K562 (cell line): ENCODE measurements around the gene ADAMTS2. TPM values are rescaled to one million over a fixed set of nuclear protein-coding genes. Genes with fewer than 3 reads are reported as not detected.

Experiments
- ATAC-seq: fragments of 200-7000 bp; cut with Tn5 transposase; 3 replicates; pipeline ENCODE4 v1.9.1; 2020; ENCODE audit warnings: moderate library complexity
- BruUV-seq: library from RNA; stranded (reverse); fragments of 400-500 nt; replicated peaks from 2 replicates; lab custom pipeline; 2021; lab: Mats Ljungman, UMichigan
- CTCF ChIA-PET: fragments of 300-600 bp; formaldehyde crosslinking; extraction: SDS; loops from one replicate; lab custom pipeline; 2021; ENCODE audit warnings: low intra/inter-chr PET ratio; lab: Yijun Ruan, JAX
- POLR2A ChIA-PET: fragments of 300-600, 350-650 bp; sonication (Branson Sonifier 250); formaldehyde crosslinking; extraction: SDS; loops from one replicate; lab custom pipeline; 2021; ENCODE audit warnings: antibody characterized with exemption, inconsistent platforms; lab: Yijun Ruan, JAX
- DNase-seq, 4 experiments: peaks; one replicate each; pipeline versions ENCODE4 v3.0.0 to v3.0.0-alpha.2; 2011 to 2018; ENCODE audit warnings: low spot score in 3 of 4, mixed read lengths in 3 of 4; ENCODE audit errors: extremely low read depth in 1 of 4
- FAIRE-seq: peaks from 2 replicates; lab custom pipeline; 2011; peaks lifted over from hg19 to GRCh38; lab: Jason Lieb, UNC
- H2AFZ ChIP-seq: 2 replicates; pipeline ENCODE4 v1.6.0; 2011; ENCODE audit warnings: low read depth, low read length, control low read depth, inconsistent platforms
- H3K27ac ChIP-seq: fragments of 200-600 bp; 3 replicates; pipeline ENCODE4 v1.8.0; 2011; ENCODE audit warnings: low read depth, mild to moderate bottlenecking, control low read depth, inconsistent platforms, low read length, moderate library complexity, mixed read lengths; ENCODE audit errors: extremely low read depth
- H3K27me3 ChIP-seq, 2 experiments: fragments of 300-600 bp in 1 of 2; 2 replicates in 1 of 2; 3 replicates in 1 of 2; pipeline versions ENCODE4 v1.6.0 to v1.8.0; 2011; ENCODE audit warnings: inconsistent platforms in 2 of 2, low read length in 2 of 2, mild to moderate bottlenecking in 1 of 2, mixed read lengths in 1 of 2, moderate library complexity in 1 of 2; ENCODE audit not compliant: control insufficient read depth in 2 of 2, insufficient read depth in 2 of 2
- H3K36me3 ChIP-seq: fragments of 300-600 bp; 3 replicates; pipeline ENCODE4 v1.8.0; 2011; ENCODE audit warnings: mild to moderate bottlenecking, low read length, inconsistent platforms; ENCODE audit not compliant: control insufficient read depth, insufficient read depth
- H3K4me1 ChIP-seq, 2 experiments: fragments of 200-600 bp in 1 of 2; replicated peaks in 1 of 2; 2 replicates in 1 of 2; 3 replicates in 1 of 2; pipeline versions ENCODE4 v1.5.1 to v1.8.0; 2011; ENCODE audit warnings: inconsistent platforms in 2 of 2, low read length in 2 of 2, mild to moderate bottlenecking in 1 of 2, mixed read lengths in 1 of 2, moderate library complexity in 1 of 2; ENCODE audit not compliant: control insufficient read depth in 2 of 2, insufficient read depth in 2 of 2
- H3K4me2 ChIP-seq: 2 replicates; pipeline ENCODE4 v1.6.1; 2011; ENCODE audit warnings: low read length, control low read depth, inconsistent platforms, mixed read lengths; ENCODE audit not compliant: insufficient read depth
- H3K4me3 ChIP-seq: fragments of 200-600 bp; sonication (generic), shearing (Covaris generic); 2 replicates; pipeline ENCODE4 v1.5.1; 2016; ENCODE audit warnings: control low read depth, inconsistent platforms
- H3K79me2 ChIP-seq: fragments of 200-600 bp; 3 replicates; pipeline ENCODE4 v1.8.0; 2011; ENCODE audit warnings: low read length, inconsistent platforms; ENCODE audit not compliant: control insufficient read depth, insufficient read depth
- H3K9ac ChIP-seq, 2 experiments: 2 replicates each; pipeline versions ENCODE4 v1.6.0 to v1.6.1; 2011; ENCODE audit warnings: low read depth in 2 of 2, low read length in 2 of 2, control low read depth in 1 of 2, inconsistent platforms in 1 of 2, mild to moderate bottlenecking in 1 of 2, mixed read lengths in 1 of 2; ENCODE audit not compliant: insufficient read depth in 1 of 2
- H3K9me1 ChIP-seq: one replicate; pipeline ENCODE4 v1.6.0; 2011; ENCODE audit warnings: inconsistent platforms, mild to moderate bottlenecking, low read length, moderate library complexity; ENCODE audit not compliant: control insufficient read depth, insufficient read depth
- H3K9me3 ChIP-seq: replicated peaks from 2 replicates; pipeline ENCODE4 v1.5.1; 2011; ENCODE audit warnings: low read depth, low read length, inconsistent platforms; ENCODE audit not compliant: control insufficient read depth, insufficient read depth
- H4K20me1 ChIP-seq: replicated peaks from 2 replicates; pipeline ENCODE4 v1.6.1; 2011; ENCODE audit warnings: low read length, inconsistent platforms, mixed read lengths; ENCODE audit not compliant: control insufficient read depth, insufficient read depth
- BMI1 ChIP-seq: fragments of 150-350 bp; IDR thresholded peaks from 2 replicates; pipeline ENCODE4 v1.6.1; 2014; ENCODE audit warnings: low read length
- CHD2 ChIP-seq: IDR thresholded peaks from 2 replicates; pipeline ENCODE4 v1.6.1; 2011; ENCODE audit warnings: low read depth, low read length
- EP300 ChIP-seq: IDR thresholded peaks from 2 replicates; pipeline ENCODE4 v1.6.1; 2012; ENCODE audit warnings: low read length, improper control_type of control experiment
- FOSL1 ChIP-seq: fragments of 200-800 bp; sonication (Bioruptor generic); conservative IDR thresholded peaks from 2 replicates; pipeline ENCODE4 v1.6.1; 2016; ENCODE audit warnings: missing genetic modification characterization, missing compliant biosample characterization
- MECOM ChIP-seq: fragments of 250-450 bp; sonication (Bioruptor Pico); IDR thresholded peaks from 2 replicates; pipeline ENCODE4 v1.8.0; 2022; ENCODE audit warnings: inconsistent platforms
- POLR2AphosphoS5 ChIP-seq: IDR thresholded peaks from 2 replicates; pipeline ENCODE4 v1.6.1; 2011; ENCODE audit warnings: mild to moderate bottlenecking, low read depth, low read length, moderate library complexity; ENCODE audit not compliant: control insufficient read depth, insufficient read depth
- POLR2B ChIP-seq: fragments of 450-650 bp; IDR thresholded peaks from 2 replicates; pipeline ENCODE4 v1.6.1; 2018; ENCODE audit warnings: low read depth; ENCODE audit not compliant: partially characterized antibody
- POLR3A ChIP-seq: IDR thresholded peaks from 2 replicates; pipeline ENCODE4 v1.6.1; 2011; ENCODE audit warnings: borderline replicate concordance, mild to moderate bottlenecking, moderate library complexity; ENCODE audit not compliant: insufficient read length, insufficient read depth; ENCODE audit errors: extremely low read depth
- SAFB2 ChIP-seq: fragments of 200-400 bp; formaldehyde crosslinking; IDR thresholded peaks from 2 replicates; pipeline ENCODE4 v1.6.1; 2018; ENCODE audit warnings: borderline replicate concordance, low read length, low read depth, moderate library complexity; ENCODE audit not compliant: severe bottlenecking
- SLC30A9 ChIP-seq: fragments of 250-450 bp; sonication (Bioruptor Pico); IDR thresholded peaks from 2 replicates; pipeline ENCODE4 v1.8.0; 2022; ENCODE audit warnings: mild to moderate bottlenecking, moderate library complexity
- TAF15 ChIP-seq: fragments of 200-400 bp; formaldehyde crosslinking; IDR thresholded peaks from 2 replicates; pipeline ENCODE4 v1.6.1; 2017; ENCODE audit warnings: mild to moderate bottlenecking, low read depth, low read length, moderate library complexity
- TAL1 ChIP-seq: fragments of 450-650 bp; IDR thresholded peaks from 2 replicates; pipeline ENCODE4 v1.6.1; 2016; ENCODE audit warnings: mild to moderate bottlenecking
- TCFL5 ChIP-seq: fragments of 250-450 bp; sonication (Bioruptor Pico); conservative IDR thresholded peaks from 2 replicates; pipeline ENCODE4 v1.6.1; 2021; ENCODE audit warnings: mild to moderate bottlenecking, moderate library complexity, matching md5 sums
- TEAD2 ChIP-seq: fragments of 450-650 bp; IDR thresholded peaks from 2 replicates; pipeline ENCODE4 v1.6.1; 2016; ENCODE audit warnings: missing genetic modification characterization, control low read depth, missing compliant biosample characterization
- XRCC3 ChIP-seq: fragments of 450-650 bp; IDR thresholded peaks from 2 replicates; pipeline ENCODE4 v1.6.1; 2017; ENCODE audit warnings: mild to moderate bottlenecking, moderate library complexity
- ZNF77 ChIP-seq: fragments of 250-450 bp; sonication (Bioruptor Pico); IDR thresholded peaks from 2 replicates; pipeline ENCODE4 v1.5.0; 2020
- WGBS: fragments of 100-300 bp; shearing (Covaris generic); methylation state at CpG from one replicate; pipeline ENCODE4 v1.1.6; 2016; ENCODE audit warnings: low coverage, mixed read lengths; ENCODE audit not compliant: insufficient coverage; ENCODE audit errors: missing lambda C conversion rate; 5-methylcytosine and 5-hydroxymethylcytosine counted together
- in situ Hi-C: fragments of 300-500 bp; cut with MboI; formaldehyde crosslinking; loops from 4 replicates; pipeline ENCODE4 v1.15.0; 2018; ENCODE audit warnings: inconsistent platforms, mixed read lengths
- intact Hi-C: fragments of 100-400 bp; cut with micrococcal nuclease; formaldehyde crosslinking; loops from 2 replicates; pipeline ENCODE4 v1.14.2; 2022
- polyA plus RNA-seq, 8 experiments: library from polyadenylated mRNA; depleted of rRNA in 4 of 8; stranded (reverse) in 5 of 8; unstranded in 3 of 8; fragments of >200 nt; fragmentation: Nextera tagmentation in 2 of 8; fragmentation: Illumina TruSeq in 1 of 8; extraction: Ambion mirVana in 2 of 8; extraction: Trizol in 1 of 8; gene quantifications; 2 replicates each; pipeline versions ENCODE4 v1.2.1 to v1.2.3, GENCODE V29; 2011 to 2014; ENCODE audit warnings: inconsistent platforms in 1 of 8, missing spikeins in 1 of 8
- total RNA-seq, 7 experiments: library from RNA; depleted of rRNA in 6 of 7; stranded (reverse); fragments of >200 nt in 6 of 7; fragmentation: Illumina TruSeq in 2 of 7; extraction: Trizol in 2 of 7; gene quantifications; 2 replicates each; pipeline versions ENCODE4 v1.2.1 to v1.2.3, GENCODE V29; 2011 to 2021; ENCODE audit warnings: low replicate concordance in 1 of 7
- TF ChIP-seq, protein P1 (sequence below): sonication (generic); formaldehyde crosslinking; IDR thresholded peaks from 2 replicates; pipeline ENCODE4 v1.8.1; 2023; ENCODE audit warnings: mild to moderate bottlenecking, missing genetic modification reagents
- TF ChIP-seq, protein P2 (sequence below): sonication (generic); formaldehyde crosslinking; IDR thresholded peaks from 2 replicates; pipeline ENCODE4 v1.9.0; 2022; ENCODE audit warnings: mild to moderate bottlenecking, missing genetic modification reagents

ADAMTS2 gene
- total and polyA plus RNA-seq, 9 of the 15 experiments (the other 6 are each of a cell fraction or from before 2014, with no cell fraction given): not detected

DNA sequence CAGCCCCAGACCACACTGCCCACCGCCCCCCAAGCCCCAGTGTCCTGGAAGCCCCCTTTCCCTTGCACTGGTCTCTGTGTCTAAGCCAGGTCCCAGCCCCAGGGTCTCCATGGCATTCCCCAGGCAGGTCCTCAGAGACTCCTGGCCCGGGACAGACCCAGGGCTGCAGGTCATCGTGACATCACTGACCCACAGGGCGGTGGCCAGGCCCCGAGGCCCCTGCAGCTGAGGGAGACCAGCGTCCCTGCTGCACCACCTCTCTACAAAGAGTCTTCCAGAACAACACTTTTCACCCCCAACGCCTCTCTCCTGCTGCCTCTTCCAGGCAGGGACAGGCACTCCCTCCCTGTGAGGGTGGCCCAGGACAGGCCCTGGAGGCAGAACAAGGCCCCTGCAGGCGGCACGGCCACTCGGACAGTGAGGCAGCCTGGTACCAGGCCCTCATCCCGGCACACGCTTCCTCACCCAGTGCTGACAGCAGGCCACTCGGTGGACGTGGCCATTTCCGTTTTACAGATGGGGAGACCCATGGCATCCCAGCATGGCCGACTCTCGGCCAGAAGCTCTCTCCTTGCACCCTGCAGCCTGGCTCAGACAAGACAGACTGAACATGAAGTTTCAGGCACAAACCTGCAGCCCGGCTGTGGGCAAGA, 136.4 kb downstream of the ADAMTS2 start (continued):
- TF ChIP-seq, protein P1, sequence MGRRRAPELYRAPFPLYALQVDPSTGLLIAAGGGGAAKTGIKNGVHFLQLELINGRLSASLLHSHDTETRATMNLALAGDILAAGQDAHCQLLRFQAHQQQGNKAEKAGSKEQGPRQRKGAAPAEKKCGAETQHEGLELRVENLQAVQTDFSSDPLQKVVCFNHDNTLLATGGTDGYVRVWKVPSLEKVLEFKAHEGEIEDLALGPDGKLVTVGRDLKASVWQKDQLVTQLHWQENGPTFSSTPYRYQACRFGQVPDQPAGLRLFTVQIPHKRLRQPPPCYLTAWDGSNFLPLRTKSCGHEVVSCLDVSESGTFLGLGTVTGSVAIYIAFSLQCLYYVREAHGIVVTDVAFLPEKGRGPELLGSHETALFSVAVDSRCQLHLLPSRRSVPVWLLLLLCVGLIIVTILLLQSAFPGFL (CRISPR knock-in tag): no peak
- TF ChIP-seq SLC30A9 (CRISPR knock-in tag): no peak
- TF ChIP-seq TEAD2 (tag): no peak
- no peak for TF ChIP-seq EP300

DNA sequence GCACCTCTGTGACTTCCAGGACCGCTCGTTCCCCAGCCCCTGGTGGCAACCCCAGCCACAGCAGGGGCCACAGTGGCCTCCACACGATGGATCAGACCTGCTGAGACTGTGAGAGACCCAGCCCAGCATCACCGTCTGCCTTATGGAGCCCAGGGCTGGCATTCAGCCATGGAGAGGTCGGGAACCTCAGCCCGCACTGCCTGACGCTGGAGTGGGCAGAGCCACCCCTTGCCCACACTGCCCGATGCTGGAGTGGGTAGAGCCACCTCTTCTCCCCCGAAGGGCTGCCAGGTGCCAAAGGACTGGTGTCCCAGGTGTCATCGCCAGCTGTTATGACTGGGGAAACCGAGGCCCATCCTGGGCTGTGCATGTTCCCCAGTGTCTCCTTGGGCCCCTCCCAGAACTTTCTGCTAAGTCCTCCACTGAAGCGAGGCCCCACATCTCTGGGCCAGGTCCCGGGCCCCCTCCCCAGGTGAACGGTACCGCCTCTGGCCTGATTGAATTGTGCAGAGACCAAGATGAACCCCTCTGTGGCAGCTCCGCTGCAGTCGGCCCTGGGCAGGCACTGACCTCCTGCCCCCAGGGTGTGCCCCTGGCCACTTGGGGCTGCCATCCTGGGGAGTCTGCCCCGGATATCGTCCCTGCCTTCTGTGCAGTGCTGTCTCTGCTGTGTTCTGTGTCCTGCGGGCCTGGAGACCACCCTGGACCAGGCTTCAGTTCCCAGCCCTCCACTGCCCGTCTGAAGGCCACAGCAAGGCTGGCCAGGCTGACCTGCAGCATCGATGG, 137.1 kb downstream of the ADAMTS2 start:
- 0 out of 3 replicates have a peak, but pooled peaks have one; percentile 22 for ATAC-seq
- H3K4me3 ChIP-seq: no peak overlapping the region
- H3K4me2 ChIP-seq: no peak overlapping the region
- no peaks in the 10 kb centered on the region for H3K79me2 ChIP-seq
- H3K9me3 ChIP-seq: no peaks in the 10 kb centered on the region
- no peak overlapping the region for H2AFZ ChIP-seq
- CTCF ChIA-PET: no interaction called here
- no peak for DNase-seq
- peaks cover 11 to 62% of the 10 kb centered on the region in 2 experiments; a peak in 4 of 5 replicates for H3K27me3 ChIP-seq
- WGBS: 0% methylated on average over 16 of the region's 22 CpGs
- POLR2A ChIA-PET: interaction anchor here (0.8 to 1.0 kb wide), 2 partner anchors 64 to 212 kb away, joined by 3 read pairs; no protein-coding TSS in a partner anchor
- H4K20me1 ChIP-seq: no peaks in the 10 kb centered on the region; the same call in 1 of the 2 replicates
- FAIRE-seq: no peak
- no peaks in the 10 kb centered on the region for H3K9me1 ChIP-seq
- H3K36me3 ChIP-seq: no peaks in the 10 kb centered on the region
- TF ChIP-seq POLR2B (no peak), TCFL5 (no peak), MECOM (no peak), XRCC3 (no peak), CHD2 (no peak), TAF15 (no peak), POLR3A (no peak), BMI1 (no peak), FOSL1 (tag) (no peak), POLR2AphosphoS5 (no peak), SAFB2 (no peak), TAL1 (no peak), ZNF77 (CRISPR knock-in tag) (no peak)
- TF ChIP-seq, protein P2, sequence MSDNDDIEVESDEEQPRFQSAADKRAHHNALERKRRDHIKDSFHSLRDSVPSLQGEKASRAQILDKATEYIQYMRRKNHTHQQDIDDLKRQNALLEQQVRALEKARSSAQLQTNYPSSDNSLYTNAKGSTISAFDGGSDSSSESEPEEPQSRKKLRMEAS (CRISPR knock-in tag): no peak
- BruUV-seq: no TSS peak
- in situ Hi-C loops (no loop called here), intact Hi-C loops (no loop called here)
- no peak overlapping the region; a peak in 1 of 4 replicates for H3K9ac ChIP-seq
- no peak overlapping the region for H3K27ac ChIP-seq
- peaks cover 0 to 4% of the 10 kb centered on the region in 2 experiments; a peak in 2 of 5 replicates for H3K4me1 ChIP-seq
